ENCODE measurements around the gene FAM47A.

FAM47A gene

GRCh38 chrX:34132028-34132427, at the start of gene FAM47A:
FAM47A (minus strand) TSS chrX:34132314; CDS start chrX:34132278, 36 bp downstream.
- no peak for DNase-seq (ENCODE audit: low read depth)

GRCh38 chrX:34147345-34147744, 15.2 kb upstream of the FAM47A start:
- DNase-seq (ENCODE audit: low read depth) = no peak

DNA sequence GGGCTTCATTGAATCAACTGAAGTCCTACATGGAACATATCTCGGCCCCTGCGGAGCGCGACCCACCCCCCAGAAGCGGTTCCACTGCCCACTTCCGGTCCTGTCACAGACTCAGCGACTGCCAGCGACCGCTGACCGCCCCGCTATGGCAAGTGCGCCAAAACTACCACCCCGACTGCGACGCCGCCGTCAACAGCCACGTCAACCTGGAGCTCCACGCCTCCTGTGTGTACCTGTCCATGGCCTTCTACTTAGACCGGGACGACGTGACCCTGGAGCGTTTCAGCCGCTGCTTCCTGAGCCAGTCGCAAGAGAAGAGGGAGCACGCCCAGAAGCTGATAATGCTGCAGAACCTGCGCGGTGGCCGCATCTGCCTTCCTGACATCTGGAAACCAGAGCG, 14.8 kb upstream of the FAM47A start:
- DNase-seq (ENCODE audit: low read depth) = no peak

DNA sequence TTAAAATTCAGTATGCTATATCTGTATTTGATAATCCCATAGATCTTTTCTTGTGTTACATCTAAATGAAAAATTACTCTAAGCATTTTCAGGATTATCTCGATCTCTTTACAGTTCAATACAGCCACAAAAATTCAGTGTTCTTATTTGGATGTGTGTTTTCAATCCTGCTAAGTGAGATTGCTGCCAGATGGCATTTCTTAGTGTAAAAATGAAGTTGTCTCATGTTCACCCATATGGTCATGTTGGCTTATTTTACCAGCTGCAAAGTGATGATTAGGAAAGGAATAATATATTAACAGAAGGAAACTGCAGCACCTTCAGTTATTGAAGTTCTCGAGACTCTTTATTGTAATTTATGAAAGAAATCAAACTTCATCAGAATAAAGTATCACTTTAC, 12.1 kb upstream of the FAM47A start:
- no peak for DNase-seq (ENCODE audit: low read depth)

DNA sequence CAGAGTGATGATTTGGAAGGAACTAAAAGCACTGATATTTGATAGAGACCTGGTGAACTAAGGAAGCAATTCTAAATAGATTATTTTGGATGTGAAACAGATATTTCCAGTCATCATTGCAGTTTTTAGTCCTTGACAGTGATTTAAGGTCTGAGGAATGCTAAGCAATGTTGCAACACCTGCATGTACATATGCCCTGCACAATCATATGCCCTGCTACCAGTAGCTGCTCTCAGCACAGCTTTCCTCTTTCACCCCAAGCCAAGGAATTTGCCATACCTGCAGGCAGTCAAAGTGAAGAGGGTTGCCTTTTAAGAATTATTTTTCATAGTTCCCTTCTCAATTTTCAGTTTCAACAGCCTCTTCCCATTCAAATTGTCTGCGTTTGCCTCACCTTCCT, 8.7 kb upstream of the FAM47A start:
- DNase-seq (ENCODE audit: low read depth) = no peak

GRCh38 chrX:34130980-34131744, 952 bp downstream of the FAM47A start:
- no peak for DNase-seq (ENCODE audit: low read depth)

- DNase-seq (ENCODE audit: low read depth) = no peak
These were observed 1.6 kb downstream of the FAM47A start for GRCh38 chrX:34130501-34130900.

DNA sequence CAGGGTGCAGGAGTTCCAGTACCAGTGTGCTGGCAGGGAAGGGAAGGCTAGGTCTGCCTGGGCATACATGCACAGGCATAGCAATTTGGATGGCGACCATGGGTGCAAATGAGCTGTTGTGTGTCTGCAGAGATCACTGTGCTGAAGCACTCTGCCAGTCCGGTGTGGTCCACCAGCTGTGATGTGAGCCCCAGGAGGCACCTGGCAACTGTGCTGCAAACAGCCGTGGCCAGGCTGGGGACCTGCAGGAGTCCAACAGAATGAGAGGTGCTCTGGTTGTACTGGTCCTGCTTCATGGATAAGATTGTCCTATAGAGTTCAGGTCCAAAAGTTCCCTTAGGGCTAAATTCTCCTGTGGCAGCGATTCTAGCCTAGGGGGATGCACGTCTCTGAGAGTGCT, 6.1 kb downstream of the FAM47A start:
- no peak for DNase-seq (ENCODE audit: low read depth)

GRCh38 chrX:34119122-34119521, 13.0 kb downstream of the FAM47A start:
- no peak for DNase-seq (ENCODE audit: low read depth)

DNA sequence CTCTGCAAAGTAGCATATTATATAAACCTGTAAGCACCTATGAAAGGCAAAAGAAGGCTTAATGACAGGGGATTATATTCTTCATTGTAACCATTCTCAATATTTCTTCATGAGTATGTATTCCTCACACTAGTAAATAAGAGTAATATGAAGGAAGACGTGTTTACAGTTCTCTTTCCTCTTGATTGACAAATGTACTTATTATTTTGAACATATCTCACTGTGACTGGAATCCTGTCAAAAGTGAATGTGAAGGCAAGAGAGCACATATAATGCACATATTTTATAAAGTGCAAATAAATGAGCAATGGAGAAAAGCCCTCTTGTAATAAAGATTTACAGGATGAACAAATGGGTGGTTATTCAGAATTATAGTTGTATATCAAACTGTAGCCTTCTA, 19.7 kb downstream of the FAM47A start:
- DNase-seq (ENCODE audit: low read depth) = no peak
